WERI-Rb-1 (cell line): ENCODE results near the gene CFAP410.

Source experiments
- DNase-seq: peaks from one replicate; pipeline ENCODE4 v3.0.0-alpha.2; 2020
- H3K27ac ChIP-seq: fragments of 250-450 bp; sonication (Bioruptor Pico); 2 replicates; pipeline ENCODE4 v1.5.1; 2020; ENCODE audit warnings: mild to moderate bottlenecking, moderate library complexity
- H3K27me3 ChIP-seq: fragments of 250-450 bp; sonication (Bioruptor Pico); 2 replicates; pipeline ENCODE4 v1.5.1; 2021; ENCODE audit warnings: mild to moderate bottlenecking, low read depth, moderate library complexity; ENCODE audit not compliant: insufficient read depth, severe bottlenecking
- H3K36me3 ChIP-seq: fragments of 250-450 bp; sonication (Bioruptor Pico); 2 replicates; pipeline ENCODE4 v1.5.1; 2020; ENCODE audit warnings: mild to moderate bottlenecking, moderate library complexity
- H3K4me3 ChIP-seq: 2 replicates; pipeline ENCODE4 v1.5.1; 2011; ENCODE audit warnings: low read depth, mild to moderate bottlenecking, control low read depth, low read length
- H3K9me3 ChIP-seq: fragments of 250-450 bp; sonication (Bioruptor Pico); 2 replicates; pipeline ENCODE4 v1.5.1; 2021; ENCODE audit warnings: mild to moderate bottlenecking, moderate library complexity; ENCODE audit not compliant: severe bottlenecking
- TF ChIP-seq, protein P1 (sequence below): IDR thresholded peaks from 2 replicates; pipeline ENCODE4 v1.5.1; 2011; ENCODE audit warnings: low read depth, mild to moderate bottlenecking, control low read depth, inconsistent platforms, low read length

CFAP410 gene

DNA sequence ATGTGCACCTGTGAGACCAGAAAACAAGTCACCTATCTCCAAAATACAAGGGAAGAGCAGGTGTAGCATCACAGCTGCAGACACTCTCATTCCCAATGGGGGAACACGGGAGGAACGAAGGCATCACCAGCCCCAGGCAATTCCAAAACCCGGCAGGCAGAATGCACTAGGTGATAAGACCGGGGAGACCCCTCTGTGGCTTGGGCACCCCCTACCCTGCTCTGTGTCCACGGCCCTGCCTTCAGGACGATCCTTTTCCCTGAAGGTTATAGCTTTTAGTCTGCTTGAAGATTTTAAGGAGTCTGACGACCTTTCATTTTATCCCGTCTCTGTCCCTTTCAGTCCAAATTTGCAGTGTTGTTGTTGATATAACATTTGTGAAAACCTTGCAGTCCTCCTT is 33.4 kb upstream of the CFAP410 start:
- Histone ChIP-seq H3K27ac (no peak overlapping the region), H3K9me3 (no peaks in the 10 kb centered on the region), H3K27me3 (peaks cover 8% of the 10 kb centered on the region), H3K4me3 (no peak overlapping the region), H3K36me3 (no peaks in the 10 kb centered on the region)
- peak; percentile 4 for DNase-seq
- TF ChIP-seq, protein P1, sequence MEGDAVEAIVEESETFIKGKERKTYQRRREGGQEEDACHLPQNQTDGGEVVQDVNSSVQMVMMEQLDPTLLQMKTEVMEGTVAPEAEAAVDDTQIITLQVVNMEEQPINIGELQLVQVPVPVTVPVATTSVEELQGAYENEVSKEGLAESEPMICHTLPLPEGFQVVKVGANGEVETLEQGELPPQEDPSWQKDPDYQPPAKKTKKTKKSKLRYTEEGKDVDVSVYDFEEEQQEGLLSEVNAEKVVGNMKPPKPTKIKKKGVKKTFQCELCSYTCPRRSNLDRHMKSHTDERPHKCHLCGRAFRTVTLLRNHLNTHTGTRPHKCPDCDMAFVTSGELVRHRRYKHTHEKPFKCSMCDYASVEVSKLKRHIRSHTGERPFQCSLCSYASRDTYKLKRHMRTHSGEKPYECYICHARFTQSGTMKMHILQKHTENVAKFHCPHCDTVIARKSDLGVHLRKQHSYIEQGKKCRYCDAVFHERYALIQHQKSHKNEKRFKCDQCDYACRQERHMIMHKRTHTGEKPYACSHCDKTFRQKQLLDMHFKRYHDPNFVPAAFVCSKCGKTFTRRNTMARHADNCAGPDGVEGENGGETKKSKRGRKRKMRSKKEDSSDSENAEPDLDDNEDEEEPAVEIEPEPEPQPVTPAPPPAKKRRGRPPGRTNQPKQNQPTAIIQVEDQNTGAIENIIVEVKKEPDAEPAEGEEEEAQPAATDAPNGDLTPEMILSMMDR, result no peak

DNA sequence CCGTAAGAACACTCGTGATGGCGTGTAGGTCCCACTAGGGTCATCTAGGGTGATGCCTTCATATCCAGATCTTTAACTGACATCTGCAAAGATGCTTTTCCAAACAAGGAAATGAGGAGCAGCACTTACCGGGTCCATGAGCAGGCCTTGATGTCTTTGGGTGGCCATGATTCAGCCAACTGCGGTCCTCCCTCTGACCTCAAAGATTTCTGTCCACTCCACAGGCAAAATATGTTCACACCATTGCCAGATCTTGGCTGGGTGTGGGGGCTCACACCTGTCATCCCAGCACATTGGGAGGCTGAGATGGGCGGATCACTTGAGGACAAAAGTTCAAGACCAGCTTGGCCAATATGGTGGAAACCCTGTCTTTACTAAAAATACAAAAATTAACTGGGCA is 32.4 kb upstream of the CFAP410 start:
- H3K27ac ChIP-seq, result no peak overlapping the region
- H3K36me3 ChIP-seq, result no peaks in the 10 kb centered on the region
- no peaks in the 10 kb centered on the region for H3K9me3 ChIP-seq
- DNase-seq, result no peak
- peaks cover 8% of the 10 kb centered on the region for H3K27me3 ChIP-seq
- TF ChIP-seq, protein P1, result no peak
- H3K4me3 ChIP-seq, result no peak overlapping the region

DNA sequence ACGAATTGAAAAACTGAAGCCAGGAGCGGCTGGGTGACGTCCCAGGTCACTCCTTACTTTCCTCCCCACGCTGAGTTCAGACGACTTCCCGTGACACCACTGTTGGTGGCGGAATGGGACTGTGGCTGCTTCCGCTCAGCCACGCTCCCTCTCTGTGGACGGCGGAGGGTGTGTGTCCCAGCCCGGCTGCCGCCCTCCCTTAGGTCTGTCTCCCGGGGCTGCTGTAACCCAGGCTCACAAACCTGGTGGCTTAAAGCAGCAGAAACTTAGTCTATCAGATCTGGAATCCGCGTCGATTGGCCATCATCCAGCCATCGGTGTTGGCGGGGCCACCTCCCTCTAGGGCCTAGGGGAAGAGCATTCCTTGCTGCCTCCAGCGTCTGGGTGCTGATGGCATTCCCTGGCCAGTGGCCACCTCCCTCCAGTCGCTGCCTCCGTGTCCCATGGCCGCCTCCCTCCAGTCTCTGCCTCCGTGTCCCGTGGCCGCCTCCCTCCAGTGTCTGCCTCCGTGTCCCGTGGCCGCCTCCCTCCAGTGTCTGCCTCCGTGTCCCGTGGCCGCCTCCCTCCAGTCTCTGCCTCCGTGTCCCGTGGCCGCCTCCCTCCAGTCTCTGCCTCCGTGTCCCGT is 31.7 kb upstream of the CFAP410 start:
- Histone ChIP-seq H3K27ac (no peak overlapping the region), H3K4me3 (no peak overlapping the region), H3K36me3 (no peaks in the 10 kb centered on the region), H3K27me3 (peaks cover 8% of the 10 kb centered on the region), H3K9me3 (no peaks in the 10 kb centered on the region)
- no peak for DNase-seq
- TF ChIP-seq, protein P1, result no peak

DNA sequence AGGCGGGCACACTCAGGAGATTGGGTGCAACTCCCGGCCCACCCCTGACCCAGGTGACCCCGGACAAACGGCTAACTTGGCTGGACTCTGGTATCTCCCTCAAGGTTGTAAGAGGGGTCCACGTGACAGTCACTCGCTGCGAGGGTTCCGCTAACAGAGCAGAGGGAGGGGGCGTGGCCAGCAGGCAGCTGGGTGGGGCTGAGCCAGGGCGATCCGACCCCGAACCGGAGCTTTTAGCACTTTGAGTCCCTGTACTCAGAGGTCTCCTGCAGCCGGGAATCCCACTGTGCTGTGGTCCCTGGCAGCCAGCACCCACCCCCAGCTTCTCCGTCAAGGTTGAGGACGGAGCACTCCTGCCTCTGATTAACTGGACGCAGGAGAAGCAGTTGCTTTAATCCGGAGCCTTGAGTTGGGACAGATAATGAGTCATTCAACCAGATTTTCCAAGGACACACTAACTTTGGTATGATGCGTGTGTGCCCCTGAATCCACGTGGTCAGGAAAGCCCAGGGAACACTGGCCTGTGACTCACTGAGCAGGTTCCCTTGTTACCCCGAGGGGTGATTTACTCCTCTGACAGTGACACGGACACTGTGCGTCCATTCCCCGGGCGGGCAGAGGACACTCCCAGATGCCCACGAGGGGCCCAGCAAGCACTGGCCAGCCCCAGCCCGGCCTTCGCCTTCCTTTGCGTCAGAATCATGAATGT is 31.0 kb upstream of the CFAP410 start:
- no peaks in the 10 kb centered on the region for H3K9me3 ChIP-seq
- H3K36me3 ChIP-seq, result no peaks in the 10 kb centered on the region
- TF ChIP-seq, protein P1, result no peak
- peaks cover 8% of the 10 kb centered on the region for H3K27me3 ChIP-seq
- peak overlapping the region; percentile 55 for H3K4me3 ChIP-seq
- peak; percentile 73 for DNase-seq
- no peak overlapping the region for H3K27ac ChIP-seq

DNA sequence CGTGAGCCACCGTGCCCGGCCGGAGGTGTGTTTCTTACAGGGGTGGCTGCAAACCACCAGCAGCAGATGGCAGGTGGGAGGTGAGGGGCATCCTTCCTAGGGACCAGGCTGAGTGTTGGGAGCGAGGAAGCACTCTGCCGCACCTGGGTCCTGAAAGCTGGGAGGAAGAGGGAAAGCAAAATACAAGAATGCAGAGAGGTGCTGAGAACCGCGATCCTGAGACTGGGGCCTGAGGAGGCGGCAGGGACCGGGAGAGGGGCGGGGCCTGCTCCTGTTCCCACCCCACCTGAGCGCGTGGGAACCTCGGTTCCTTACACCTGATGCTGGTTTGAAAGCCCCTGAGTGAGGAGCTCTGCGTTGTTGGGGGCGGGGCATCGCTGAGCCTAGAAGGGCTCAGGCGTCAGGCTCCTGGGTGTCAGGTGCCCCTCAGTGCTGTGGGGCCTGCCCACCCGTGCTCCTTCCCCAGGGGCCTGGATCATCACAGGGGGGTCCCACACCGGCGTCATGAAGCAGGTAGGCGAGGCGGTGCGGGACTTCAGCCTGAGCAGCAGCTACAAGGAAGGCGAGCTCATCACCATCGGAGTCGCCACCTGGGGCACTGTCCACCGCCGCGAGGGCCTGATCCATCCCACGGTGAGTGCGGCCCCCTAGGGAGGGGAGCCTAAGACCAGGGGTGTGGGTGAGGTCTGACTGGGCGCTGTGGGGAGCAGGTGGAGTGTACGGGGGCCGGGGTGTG is 29.7 kb upstream of the CFAP410 start:
- Histone ChIP-seq H3K9me3 (no peaks in the 10 kb centered on the region), H3K27me3 (peaks cover 8% of the 10 kb centered on the region), H3K27ac (no peak overlapping the region), H3K36me3 (no peaks in the 10 kb centered on the region), H3K4me3 (peak overlapping the region; percentile 27)
- DNase-seq, result peak; percentile 56
- TF ChIP-seq, protein P1, result peak; percentile 60
